GM11168 (cell line): ENCODE measurements around the gene IPO9.

Source experiments
- in situ Hi-C: fragments of 300-500 bp; cut with MboI; formaldehyde crosslinking; loops from one replicate; pipeline ENCODE4 v1.12.0; 2022; ENCODE audit warnings: low sequenced_read_pairs; ENCODE audit not compliant: unreplicated experiment

IPO9 gene

DNA sequence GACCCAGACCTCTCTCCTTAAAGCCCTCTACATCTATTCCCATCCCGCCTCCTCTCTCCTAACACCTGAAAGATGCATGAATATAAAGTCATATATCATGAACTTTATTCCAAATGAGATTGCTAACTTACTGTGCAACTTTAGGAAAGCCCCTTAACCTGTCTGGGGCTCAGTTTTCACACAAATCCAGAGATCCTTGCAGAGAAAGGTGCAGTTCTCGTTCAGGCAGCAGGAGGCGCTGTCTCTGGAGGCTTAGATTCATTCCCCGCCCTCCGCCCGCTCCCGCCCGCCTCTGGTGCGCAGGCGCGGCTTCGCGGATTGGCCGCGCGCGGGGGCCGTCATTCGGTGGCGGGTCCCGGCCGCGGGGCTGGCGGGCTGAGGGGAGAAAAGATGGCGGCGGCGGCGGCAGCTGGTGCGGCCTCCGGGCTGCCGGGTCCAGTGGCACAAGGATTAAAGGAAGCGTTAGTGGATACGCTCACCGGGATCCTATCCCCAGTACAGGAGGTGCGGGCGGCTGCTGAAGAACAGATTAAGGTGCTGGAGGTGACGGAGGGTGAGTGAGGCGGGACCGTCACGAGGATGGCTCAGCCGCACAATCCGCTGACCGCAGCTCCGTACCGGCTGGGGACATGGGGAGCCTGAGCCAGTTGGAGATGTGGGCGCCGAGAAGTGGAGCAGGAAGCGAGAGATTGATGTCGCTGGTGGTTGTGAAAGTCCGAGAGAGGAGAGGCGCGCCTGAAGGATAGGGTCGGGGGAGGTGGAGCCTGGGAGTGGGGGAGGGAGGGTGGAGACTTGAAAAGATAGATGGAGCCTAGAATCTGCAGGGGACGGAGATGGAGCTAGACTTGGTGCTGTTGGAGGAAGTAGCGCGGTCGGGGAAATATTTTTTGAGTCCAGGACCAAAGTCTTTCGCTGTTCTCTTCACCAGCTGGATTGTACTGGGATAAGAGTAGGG lies at the start of gene IPO9:
Gene IPO9 (plus strand): TSS at position 338 of the 955 bp plus-strand sequence. CDS start 53 bp downstream, at position 391.
- in situ Hi-C loops = no loop called here

DNA sequence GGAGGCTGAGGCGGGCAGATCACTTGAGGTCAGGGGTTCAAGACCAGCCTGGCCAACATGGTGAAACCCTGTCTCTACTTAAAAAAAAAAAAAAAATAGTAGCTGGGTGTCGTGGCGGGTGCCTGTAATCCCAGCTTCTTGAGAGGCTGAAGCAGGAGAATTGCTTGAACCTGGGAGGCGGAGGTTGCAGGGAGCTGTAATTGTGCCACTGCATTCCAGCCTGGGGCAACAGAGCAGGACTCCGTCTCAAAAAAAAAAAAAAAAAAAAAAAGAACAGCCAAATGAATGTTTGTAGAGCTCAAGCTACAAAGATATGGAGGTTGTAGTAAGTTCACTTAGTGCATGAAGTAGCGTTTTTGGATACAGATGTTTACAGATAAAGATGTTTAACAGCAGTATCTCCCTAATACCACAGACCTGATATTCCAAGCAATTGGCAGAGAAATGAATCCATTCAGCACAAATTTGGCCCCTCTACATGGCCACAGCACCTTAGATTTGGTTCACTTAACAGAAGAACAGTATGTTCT lies 49.5 kb upstream of the IPO9 start:
- in situ Hi-C loops = no loop called here

- in situ Hi-C loops = no loop called here
These were observed 48.0 kb upstream of the IPO9 start for GRCh38 chr1:201780952-201781351.

DNA sequence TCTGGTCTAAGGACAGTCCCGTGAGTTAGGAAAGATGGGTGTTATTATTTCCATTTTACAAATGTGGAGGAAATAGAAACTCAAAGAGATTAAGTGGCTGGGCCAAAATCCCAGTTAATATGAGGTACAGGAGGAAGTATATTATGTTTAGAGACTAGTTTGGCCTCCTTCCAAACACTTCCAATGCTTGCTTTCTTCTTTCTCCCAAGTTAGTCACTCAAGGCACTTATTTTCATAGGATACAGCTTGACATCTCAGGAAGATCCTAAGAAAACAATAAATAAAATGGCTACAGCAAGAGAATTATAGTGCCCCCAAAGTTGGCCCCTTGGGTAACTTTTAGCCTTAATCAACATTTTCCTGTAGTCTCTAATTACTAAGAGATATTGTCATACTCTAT lies 47.5 kb upstream of the IPO9 start:
- in situ Hi-C loops = no loop called here

- in situ Hi-C loops = no loop called here
These were observed 46.6 kb upstream of the IPO9 start for GRCh38 chr1:201782353-201782752.

GRCh38 chr1:201783058-201783457 lies 45.9 kb upstream of the IPO9 start:
- in situ Hi-C loops = no loop called here

GRCh38 chr1:201783572-201783971 lies 45.4 kb upstream of the IPO9 start:
- in situ Hi-C loops = no loop called here

- in situ Hi-C loops = loop anchor here (5.0 kb wide), 1 partner anchor 73 kb away; no protein-coding TSS in a partner anchor
These were observed 43.7 kb upstream of the IPO9 start for GRCh38 chr1:201785291-201785690.

GRCh38 chr1:201786824-201787223 lies 42.1 kb upstream of the IPO9 start:
- in situ Hi-C loops = loop anchor here (5.0 kb wide), 1 partner anchor 75 kb away; no protein-coding TSS in a partner anchor

GRCh38 chr1:201788296-201788695 lies 40.7 kb upstream of the IPO9 start:
- in situ Hi-C loops = loop anchor here (5.0 kb wide), 1 partner anchor 76 kb away; no protein-coding TSS in a partner anchor

GRCh38 chr1:201789245-201789644 lies 39.7 kb upstream of the IPO9 start:
- in situ Hi-C loops = loop anchor here (5.0 kb wide), 1 partner anchor 77 kb away; no protein-coding TSS in a partner anchor

DNA sequence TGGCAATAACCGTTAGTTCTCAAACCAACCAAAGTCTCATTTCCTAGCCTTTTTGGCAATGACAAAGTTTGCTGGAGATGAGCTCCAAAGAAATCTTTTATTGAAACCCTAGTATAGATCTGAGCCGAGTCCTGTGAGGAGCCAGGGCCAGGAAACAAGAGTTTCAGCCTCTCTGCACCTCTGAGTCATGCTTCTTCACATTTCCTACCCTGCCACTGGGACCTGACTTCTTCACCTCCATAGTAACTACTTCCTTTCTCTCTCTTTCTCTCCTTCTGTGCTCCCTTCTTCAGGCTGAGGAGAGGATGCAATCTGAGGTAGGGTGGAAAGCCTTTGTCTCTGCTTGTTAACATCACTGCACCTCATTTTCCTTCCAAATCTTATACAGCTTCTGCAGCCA lies 38.7 kb upstream of the IPO9 start:
- in situ Hi-C loops = no loop called here

GRCh38 chr1:201791051-201791778 lies 37.7 kb upstream of the IPO9 start:
- in situ Hi-C loops = no loop called here

- in situ Hi-C loops = no loop called here
These were observed 37.2 kb upstream of the IPO9 start for GRCh38 chr1:201791779-201792173.

DNA sequence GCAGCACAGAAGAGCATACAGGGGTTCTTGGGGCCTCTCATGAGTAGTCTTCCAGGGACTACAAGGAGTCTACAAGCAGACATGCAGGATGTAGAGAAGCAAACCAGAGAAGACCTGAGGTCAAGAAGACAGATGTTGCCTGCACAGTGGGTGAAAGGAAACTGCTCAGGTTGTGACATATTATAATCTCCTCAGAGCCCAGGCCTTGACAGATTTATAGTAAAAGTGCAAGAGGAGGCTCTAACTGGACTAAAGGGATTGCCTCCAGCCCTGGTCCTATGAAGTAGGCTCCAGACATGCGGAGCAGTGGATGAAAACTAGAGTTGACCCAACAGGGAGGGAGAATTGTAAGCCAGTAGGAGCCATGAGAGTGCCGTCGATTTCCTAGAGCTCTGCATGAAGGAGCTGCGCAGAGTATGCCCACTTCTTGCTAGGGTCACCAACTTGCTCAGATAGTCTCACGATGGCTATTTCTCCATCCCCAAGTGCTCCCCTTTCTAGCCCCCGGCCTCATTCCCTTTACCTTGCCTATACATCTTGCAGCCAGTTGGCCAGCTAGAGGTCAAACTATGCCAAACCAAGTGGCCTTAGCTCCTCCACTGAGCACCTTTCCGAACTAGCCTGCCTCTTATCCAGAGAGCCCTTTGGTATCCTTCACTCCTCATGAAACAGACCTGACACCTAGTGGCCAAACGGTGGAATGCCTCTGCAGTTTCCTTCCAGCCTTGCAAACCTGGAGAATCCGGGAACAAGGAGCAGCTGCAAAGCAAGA lies 36.2 kb upstream of the IPO9 start:
- in situ Hi-C loops = no loop called here

- in situ Hi-C loops = no loop called here
These were observed 35.5 kb upstream of the IPO9 start for GRCh38 chr1:201793306-201793925.

DNA sequence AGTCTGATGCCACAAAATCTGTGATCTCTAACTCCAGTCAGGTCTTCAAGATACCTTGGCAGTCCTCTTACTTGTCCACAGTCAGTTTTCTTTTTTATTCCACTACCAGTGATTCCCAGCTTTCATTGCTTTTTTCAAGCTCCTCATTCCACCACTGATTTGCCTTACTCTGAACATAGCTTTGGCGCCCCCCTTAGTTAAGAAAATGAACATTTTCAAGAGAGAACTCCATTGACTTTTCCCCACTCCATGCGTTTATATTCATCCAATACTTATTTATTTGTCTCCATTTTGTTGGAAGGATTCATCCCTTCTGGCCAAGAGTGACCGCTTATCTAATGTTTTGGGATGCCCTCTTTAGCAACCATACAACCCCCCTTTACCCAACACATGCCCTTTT lies 33.9 kb upstream of the IPO9 start:
- in situ Hi-C loops = no loop called here

GRCh38 chr1:201800246-201800645 lies 28.7 kb upstream of the IPO9 start:
- in situ Hi-C loops = loop anchor here (10.0 kb wide), 1 partner anchor 235 kb away; no protein-coding TSS in a partner anchor

DNA sequence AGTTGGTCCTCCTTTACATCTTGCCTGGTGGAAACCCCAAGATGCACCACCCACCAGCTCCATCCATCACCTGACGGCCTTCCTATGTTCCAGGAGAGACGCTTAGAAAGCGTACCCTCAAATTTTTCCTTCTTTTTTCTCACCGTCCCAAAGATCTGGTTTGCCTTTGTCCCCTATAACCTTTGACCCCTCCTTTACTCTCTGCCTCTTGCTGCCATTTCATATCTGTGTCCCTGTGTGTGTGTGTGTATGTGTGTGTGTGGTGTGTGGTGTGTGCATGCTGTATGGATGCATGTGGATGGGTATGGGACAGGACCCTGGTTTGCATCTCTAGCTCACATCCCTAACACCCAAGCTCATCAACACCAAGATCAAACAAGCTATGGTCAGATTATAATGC lies 22.2 kb upstream of the IPO9 start:
- in situ Hi-C loops = loop anchor here (10.0 kb wide), 1 partner anchor 242 kb away; no protein-coding TSS in a partner anchor
